Measurements from ENCODE around the gene FAM107A. TPM values are rescaled to one million over a fixed set of nuclear protein-coding genes. Genes with fewer than 3 reads are reported as not detected.

Gene FAM107A
- total and polyA plus RNA-seq, 9 of the 15 experiments (the other 6 are each of a cell fraction or from before 2014, with no cell fraction given): 0.07 TPM; not detected in 8

DNA sequence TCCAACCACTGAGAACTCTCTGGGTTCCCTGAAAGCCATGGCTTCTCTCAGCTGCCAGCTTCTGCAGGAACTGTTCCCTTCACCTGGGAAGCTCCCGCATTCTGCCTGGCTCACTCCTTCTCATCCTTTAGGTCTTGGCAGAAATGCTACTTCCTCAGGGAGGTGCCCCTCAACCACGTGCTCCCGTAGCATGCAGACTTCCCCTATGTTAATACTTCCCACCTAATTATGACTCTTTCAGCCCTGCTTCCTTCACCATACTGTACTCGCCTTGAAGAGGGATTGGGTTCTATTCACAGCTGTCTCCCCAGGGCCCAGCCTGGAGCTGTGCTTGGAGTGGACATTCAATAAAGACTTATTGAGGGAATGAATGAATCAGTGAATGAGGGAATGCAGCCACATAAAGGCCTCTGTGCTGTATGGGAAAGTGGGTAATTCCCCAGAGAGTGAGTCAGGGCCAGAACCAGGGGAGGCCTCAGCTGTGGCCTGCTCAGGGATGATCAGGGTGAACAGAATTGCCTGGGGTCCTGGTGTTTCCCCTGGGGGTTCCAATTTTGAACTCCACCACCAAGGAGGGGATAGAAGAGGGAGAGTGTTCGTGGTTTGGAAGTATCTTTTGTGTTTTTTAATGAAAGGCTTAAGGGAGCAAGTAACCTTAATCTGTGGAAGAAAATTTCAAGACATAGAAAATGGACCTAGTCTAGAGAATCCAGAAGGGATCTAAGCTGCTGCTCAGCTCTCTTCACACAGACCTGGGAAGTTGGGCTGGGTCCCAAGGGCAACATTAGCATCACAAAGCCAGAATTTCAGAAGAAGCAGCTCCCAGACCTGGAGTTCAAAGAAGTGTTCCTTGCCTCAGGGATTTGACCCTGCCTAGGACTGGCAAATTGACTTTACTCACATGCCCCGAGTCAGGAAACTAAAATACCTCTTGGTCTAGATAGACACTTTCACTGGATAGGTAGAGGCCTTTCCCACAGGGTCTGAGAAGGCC lies 14.6 kb upstream of the FAM107A start (continued):
- TF ChIP-seq, protein P1, sequence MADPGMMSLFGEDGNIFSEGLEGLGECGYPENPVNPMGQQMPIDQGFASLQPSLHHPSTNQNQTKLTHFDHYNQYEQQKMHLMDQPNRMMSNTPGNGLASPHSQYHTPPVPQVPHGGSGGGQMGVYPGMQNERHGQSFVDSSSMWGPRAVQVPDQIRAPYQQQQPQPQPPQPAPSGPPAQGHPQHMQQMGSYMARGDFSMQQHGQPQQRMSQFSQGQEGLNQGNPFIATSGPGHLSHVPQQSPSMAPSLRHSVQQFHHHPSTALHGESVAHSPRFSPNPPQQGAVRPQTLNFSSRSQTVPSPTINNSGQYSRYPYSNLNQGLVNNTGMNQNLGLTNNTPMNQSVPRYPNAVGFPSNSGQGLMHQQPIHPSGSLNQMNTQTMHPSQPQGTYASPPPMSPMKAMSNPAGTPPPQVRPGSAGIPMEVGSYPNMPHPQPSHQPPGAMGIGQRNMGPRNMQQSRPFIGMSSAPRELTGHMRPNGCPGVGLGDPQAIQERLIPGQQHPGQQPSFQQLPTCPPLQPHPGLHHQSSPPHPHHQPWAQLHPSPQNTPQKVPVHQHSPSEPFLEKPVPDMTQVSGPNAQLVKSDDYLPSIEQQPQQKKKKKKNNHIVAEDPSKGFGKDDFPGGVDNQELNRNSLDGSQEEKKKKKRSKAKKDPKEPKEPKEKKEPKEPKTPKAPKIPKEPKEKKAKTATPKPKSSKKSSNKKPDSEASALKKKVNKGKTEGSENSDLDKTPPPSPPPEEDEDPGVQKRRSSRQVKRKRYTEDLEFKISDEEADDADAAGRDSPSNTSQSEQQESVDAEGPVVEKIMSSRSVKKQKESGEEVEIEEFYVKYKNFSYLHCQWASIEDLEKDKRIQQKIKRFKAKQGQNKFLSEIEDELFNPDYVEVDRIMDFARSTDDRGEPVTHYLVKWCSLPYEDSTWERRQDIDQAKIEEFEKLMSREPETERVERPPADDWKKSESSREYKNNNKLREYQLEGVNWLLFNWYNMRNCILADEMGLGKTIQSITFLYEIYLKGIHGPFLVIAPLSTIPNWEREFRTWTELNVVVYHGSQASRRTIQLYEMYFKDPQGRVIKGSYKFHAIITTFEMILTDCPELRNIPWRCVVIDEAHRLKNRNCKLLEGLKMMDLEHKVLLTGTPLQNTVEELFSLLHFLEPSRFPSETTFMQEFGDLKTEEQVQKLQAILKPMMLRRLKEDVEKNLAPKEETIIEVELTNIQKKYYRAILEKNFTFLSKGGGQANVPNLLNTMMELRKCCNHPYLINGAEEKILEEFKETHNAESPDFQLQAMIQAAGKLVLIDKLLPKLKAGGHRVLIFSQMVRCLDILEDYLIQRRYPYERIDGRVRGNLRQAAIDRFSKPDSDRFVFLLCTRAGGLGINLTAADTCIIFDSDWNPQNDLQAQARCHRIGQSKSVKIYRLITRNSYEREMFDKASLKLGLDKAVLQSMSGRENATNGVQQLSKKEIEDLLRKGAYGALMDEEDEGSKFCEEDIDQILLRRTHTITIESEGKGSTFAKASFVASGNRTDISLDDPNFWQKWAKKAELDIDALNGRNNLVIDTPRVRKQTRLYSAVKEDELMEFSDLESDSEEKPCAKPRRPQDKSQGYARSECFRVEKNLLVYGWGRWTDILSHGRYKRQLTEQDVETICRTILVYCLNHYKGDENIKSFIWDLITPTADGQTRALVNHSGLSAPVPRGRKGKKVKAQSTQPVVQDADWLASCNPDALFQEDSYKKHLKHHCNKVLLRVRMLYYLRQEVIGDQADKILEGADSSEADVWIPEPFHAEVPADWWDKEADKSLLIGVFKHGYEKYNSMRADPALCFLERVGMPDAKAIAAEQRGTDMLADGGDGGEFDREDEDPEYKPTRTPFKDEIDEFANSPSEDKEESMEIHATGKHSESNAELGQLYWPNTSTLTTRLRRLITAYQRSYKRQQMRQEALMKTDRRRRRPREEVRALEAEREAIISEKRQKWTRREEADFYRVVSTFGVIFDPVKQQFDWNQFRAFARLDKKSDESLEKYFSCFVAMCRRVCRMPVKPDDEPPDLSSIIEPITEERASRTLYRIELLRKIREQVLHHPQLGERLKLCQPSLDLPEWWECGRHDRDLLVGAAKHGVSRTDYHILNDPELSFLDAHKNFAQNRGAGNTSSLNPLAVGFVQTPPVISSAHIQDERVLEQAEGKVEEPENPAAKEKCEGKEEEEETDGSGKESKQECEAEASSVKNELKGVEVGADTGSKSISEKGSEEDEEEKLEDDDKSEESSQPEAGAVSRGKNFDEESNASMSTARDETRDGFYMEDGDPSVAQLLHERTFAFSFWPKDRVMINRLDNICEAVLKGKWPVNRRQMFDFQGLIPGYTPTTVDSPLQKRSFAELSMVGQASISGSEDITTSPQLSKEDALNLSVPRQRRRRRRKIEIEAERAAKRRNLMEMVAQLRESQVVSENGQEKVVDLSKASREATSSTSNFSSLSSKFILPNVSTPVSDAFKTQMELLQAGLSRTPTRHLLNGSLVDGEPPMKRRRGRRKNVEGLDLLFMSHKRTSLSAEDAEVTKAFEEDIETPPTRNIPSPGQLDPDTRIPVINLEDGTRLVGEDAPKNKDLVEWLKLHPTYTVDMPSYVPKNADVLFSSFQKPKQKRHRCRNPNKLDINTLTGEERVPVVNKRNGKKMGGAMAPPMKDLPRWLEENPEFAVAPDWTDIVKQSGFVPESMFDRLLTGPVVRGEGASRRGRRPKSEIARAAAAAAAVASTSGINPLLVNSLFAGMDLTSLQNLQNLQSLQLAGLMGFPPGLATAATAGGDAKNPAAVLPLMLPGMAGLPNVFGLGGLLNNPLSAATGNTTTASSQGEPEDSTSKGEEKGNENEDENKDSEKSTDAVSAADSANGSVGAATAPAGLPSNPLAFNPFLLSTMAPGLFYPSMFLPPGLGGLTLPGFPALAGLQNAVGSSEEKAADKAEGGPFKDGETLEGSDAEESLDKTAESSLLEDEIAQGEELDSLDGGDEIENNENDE (IDR thresholded peaks at IDR 0.05; ENCODE audit: low read depth, low read length): no peak
- TF ChIP-seq SAP30 (IDR thresholded peaks at IDR 0.05; ENCODE audit: borderline replicate concordance, insufficient read depth, low read depth, low read length, poor library complexity, severe bottlenecking) (no peak), POLR2H (tag; IDR thresholded peaks at IDR 0.05; ENCODE audit: low read depth) (no peak), ZNF133 (CRISPR knock-in tag; IDR thresholded peaks at IDR 0.05) (no peak), CHCHD3 (CRISPR knock-in tag; IDR thresholded peaks at IDR 0.05) (no peak), CHD2 (IDR thresholded peaks at IDR 0.05; ENCODE audit: low read depth, low read length) (no peak), GTF2F1 (IDR thresholded peaks at IDR 0.05; ENCODE audit: low read depth, low read length) (no peak)
- TF ChIP-seq, protein P2, sequence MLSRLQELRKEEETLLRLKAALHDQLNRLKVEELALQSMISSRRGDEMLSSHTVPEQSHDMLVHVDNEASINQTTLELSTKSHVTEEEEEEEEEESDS (CRISPR knock-in tag; IDR thresholded peaks at IDR 0.05): no peak
